IMR-90 (cell line): ENCODE results near the gene ACOXL. TPM values are rescaled to one million over a fixed set of nuclear protein-coding genes. Genes with fewer than 3 reads are reported as not detected.

ENCODE experiments used
- ATAC-seq: fragments of 200-7000 bp; cut with Tn5 transposase; 2 replicates; pipeline ENCODE4 v1.9.1; 2020; ENCODE audit warnings: low read depth, mild to moderate bottlenecking, moderate library complexity
- BruUV-seq: library from RNA; stranded (reverse); fragments of 400-500 nt; replicated peaks from 2 replicates; lab custom pipeline; 2021; lab: Mats Ljungman, UMichigan
- CTCF ChIA-PET: fragments of 300-600 bp; formaldehyde crosslinking; extraction: SDS; loops from one replicate; lab custom pipeline; 2021; ENCODE audit warnings: antibody characterized with exemption; lab: Yijun Ruan, JAX
- POLR2A ChIA-PET: fragments of 300-600 bp; sonication (Branson Sonifier 250); formaldehyde crosslinking; loops from one replicate; lab custom pipeline; 2022; ENCODE audit warnings: antibody characterized with exemption; ENCODE audit not compliant: unreplicated experiment; lab: Charles Lee
- DNase-seq: peaks from one replicate; pipeline ENCODE4 v3.0.0; 2013
- H2AFZ ChIP-seq: replicated peaks from 2 replicates; pipeline ENCODE3; 2013; ENCODE audit warnings: low read length, mild to moderate bottlenecking; ENCODE audit not compliant: poor library complexity
- H2AK5ac ChIP-seq: 2 replicates; pipeline ENCODE4 v1.6.1; 2013; ENCODE audit warnings: low read depth, low read length, inconsistent platforms
- H2AK9ac ChIP-seq: replicated peaks from 2 replicates; pipeline ENCODE3; 2013; ENCODE audit warnings: mild to moderate bottlenecking, low read depth, low read length, moderate library complexity; ENCODE audit not compliant: poor library complexity
- H2BK120ac ChIP-seq: 2 replicates; pipeline ENCODE4 v1.6.1; 2013; ENCODE audit warnings: low read depth, low read length, inconsistent platforms
- H2BK15ac ChIP-seq: 3 replicates; pipeline ENCODE4 v1.6.1; 2013; ENCODE audit warnings: low read depth, low read length, inconsistent platforms
- H2BK20ac ChIP-seq: 2 replicates; pipeline ENCODE4 v1.6.1; 2013; ENCODE audit warnings: low read depth, mild to moderate bottlenecking, inconsistent platforms, low read length, moderate library complexity
- H2BK5ac ChIP-seq: 2 replicates; pipeline ENCODE4 v1.6.1; 2013; ENCODE audit warnings: mild to moderate bottlenecking, low read depth, low read length, inconsistent platforms; ENCODE audit not compliant: poor library complexity, severe bottlenecking
- H3K14ac ChIP-seq: replicated peaks from 2 replicates; pipeline ENCODE4 v1.6.1; 2013; ENCODE audit warnings: low read depth, low read length, inconsistent platforms
- H3K18ac ChIP-seq: 2 replicates; pipeline ENCODE4 v1.6.1; 2013; ENCODE audit warnings: low read depth, low read length, control low read depth
- H3K23ac ChIP-seq: 2 replicates; pipeline ENCODE4 v1.6.1; 2013; ENCODE audit warnings: low read depth, low read length, inconsistent platforms
- H3K27ac ChIP-seq: 2 replicates; pipeline ENCODE4 v1.5.1; 2013; ENCODE audit warnings: mild to moderate bottlenecking, control low read depth, low read length; ENCODE audit not compliant: insufficient read depth
- H3K27me3 ChIP-seq: 2 replicates; pipeline ENCODE4 v1.6.1; 2013; ENCODE audit warnings: low read length; ENCODE audit not compliant: control insufficient read depth, insufficient read depth
- H3K36me3 ChIP-seq: 2 replicates; pipeline ENCODE4 v1.6.1; 2013; ENCODE audit warnings: low read length, mixed read lengths; ENCODE audit not compliant: control insufficient read depth, insufficient read depth
- H3K4ac ChIP-seq: 2 replicates; pipeline ENCODE4 v1.6.1; 2013; ENCODE audit warnings: low read depth, low read length, inconsistent platforms
- H3K4me1 ChIP-seq: 2 replicates; pipeline ENCODE4 v1.6.1; 2013; ENCODE audit warnings: low read length, mixed read lengths; ENCODE audit not compliant: control insufficient read depth, insufficient read depth
- H3K4me2 ChIP-seq: 2 replicates; pipeline ENCODE4 v1.6.1; 2013; ENCODE audit warnings: low read depth, mild to moderate bottlenecking, control low read depth, low read length, moderate library complexity
- H3K4me3 ChIP-seq: 2 replicates; pipeline ENCODE4 v1.5.1; 2013; ENCODE audit warnings: low read depth, mild to moderate bottlenecking, control low read depth, low read length, moderate library complexity; ENCODE audit not compliant: insufficient read depth
- H3K56ac ChIP-seq: 2 replicates; pipeline ENCODE4 v1.6.1; 2013; ENCODE audit warnings: low read length, inconsistent platforms; ENCODE audit not compliant: insufficient read depth; ENCODE audit errors: extremely low read depth
- H3K79me1 ChIP-seq, 2 experiments: 2 replicates each; pipeline ENCODE4 v1.6.1; 2013; ENCODE audit warnings: low read length in 2 of 2, inconsistent platforms in 1 of 2, low read depth in 1 of 2
- H3K9ac ChIP-seq: 2 replicates; pipeline ENCODE4 v1.6.1; 2013; ENCODE audit warnings: low read depth, low read length, control low read depth
- H3K9me1 ChIP-seq: 2 replicates; pipeline ENCODE4 v1.6.1; 2013; ENCODE audit warnings: low read length, inconsistent platforms; ENCODE audit not compliant: insufficient read depth
- H3K9me3 ChIP-seq: 2 replicates; pipeline ENCODE4 v1.6.1; 2013; ENCODE audit warnings: low read length; ENCODE audit not compliant: control insufficient read depth, insufficient read depth
- H4K20me1 ChIP-seq: 2 replicates; pipeline ENCODE4 v1.6.1; 2013; ENCODE audit warnings: low read length, inconsistent platforms; ENCODE audit not compliant: insufficient read depth
- H4K5ac ChIP-seq: 2 replicates; pipeline ENCODE4 v1.6.1; 2013; ENCODE audit warnings: mild to moderate bottlenecking, low read depth, low read length, control low read depth
- H4K8ac ChIP-seq, 2 experiments: 2 replicates each; pipeline ENCODE4 v1.6.1; 2013; ENCODE audit warnings: low read depth in 2 of 2, low read length in 2 of 2, control low read depth in 1 of 2, inconsistent platforms in 1 of 2
- H4K91ac ChIP-seq: 2 replicates; pipeline ENCODE4 v1.6.1; 2013; ENCODE audit warnings: low read depth, low read length, inconsistent platforms; ENCODE audit not compliant: insufficient read depth
- CTCF ChIP-seq: conservative IDR thresholded peaks from 2 replicates; pipeline ENCODE4 v1.5.1; 2012; ENCODE audit warnings: mild to moderate bottlenecking, low read depth, low read length, improper control_type of control experiment
- WGBS, 2 experiments: methylation state at CpG; one replicate each; pipeline versions ENCODE4 v1.1.5 to v1.1.7; 2013; ENCODE audit warnings: missing lambda C conversion rate in 2 of 2; ENCODE audit not compliant: insufficient read length in 1 of 2; ENCODE audit errors: extremely low coverage in 2 of 2; 5-methylcytosine and 5-hydroxymethylcytosine counted together
- dilution Hi-C: fragments of 300-500 bp; cut with HindIII; formaldehyde crosslinking; loops from one replicate; pipeline ENCODE4 v1.14.3; 2018; ENCODE audit warnings: low sequenced_read_pairs; ENCODE audit not compliant: unreplicated experiment
- in situ Hi-C: fragments of 300-500 bp; cut with MboI; formaldehyde crosslinking; loops from 3 replicates; pipeline ENCODE4 v1.14.3; 2019; ENCODE audit warnings: low sequenced_read_pairs, inconsistent platforms, mixed read lengths
- intact Hi-C: fragments of 100-400 bp; cut with micrococcal nuclease; formaldehyde crosslinking; loops from 2 replicates; pipeline ENCODE4 v1.10.0; 2022
- polyA plus RNA-seq, 3 experiments: library from polyadenylated mRNA; depleted of rRNA; stranded (reverse); fragments of >200 nt; gene quantifications; 2 replicates each; pipeline ENCODE4 v1.2.3, GENCODE V29; 2012; ENCODE audit warnings: low replicate concordance in 1 of 3
- total RNA-seq: library from RNA; depleted of rRNA; stranded (reverse); fragments of >200 nt; gene quantifications from 2 replicates; pipeline ENCODE4 v1.2.3, GENCODE V29; 2012

The ACOXL gene
- total and polyA plus RNA-seq, 2 of the 4 experiments (the other 2 are of a cell fraction) = not detected

- Histone ChIP-seq H3K9ac (no peak overlapping the region), H4K20me1 (no peaks in the 10 kb centered on the region), H3K79me1 (no peaks in the 10 kb centered on the region), H4K5ac (no peak overlapping the region), H3K36me3 (no peaks in the 10 kb centered on the region), H2BK5ac (no peak overlapping the region), H3K4me2 (no peak overlapping the region), H2AK5ac (no peak overlapping the region), H3K4me1 (no peaks in the 10 kb centered on the region), H2BK20ac (no peak overlapping the region), H2AFZ (no peak overlapping the region), H3K18ac (no peak overlapping the region), H4K91ac (no peak overlapping the region), H3K14ac (no peak overlapping the region), H3K9me3 (no peaks in the 10 kb centered on the region), H2AK9ac (no peak overlapping the region), H3K56ac (no peak overlapping the region), H2BK15ac (no peak overlapping the region), H3K9me1 (no peaks in the 10 kb centered on the region), H3K23ac (no peak overlapping the region), H3K4me3 (no peak overlapping the region), H2BK120ac (no peak overlapping the region), H3K27ac (no peak overlapping the region), H4K8ac (no peak overlapping the region), H3K27me3 (peaks cover 26% of the 10 kb centered on the region), H3K4ac (no peak overlapping the region)
- ChIA-PET CTCF (no interaction called here), POLR2A (no interaction called here)
- no TSS peak for BruUV-seq
- ATAC-seq (no peak), DNase-seq (no peak)
- in situ Hi-C loops (no loop called here), dilution Hi-C loops (no loop called here), intact Hi-C loops (no loop called here)
- no peak for TF ChIP-seq CTCF
- 42% methylated on average over 4 of the region's 8 CpGs; no CpG with 5 or more reads in 1 of the 2 experiments for WGBS, 2 experiments
These were observed 111.7 kb downstream of the ACOXL start for GRCh38 chr2:110843959-110844510.
